Stimulated activated CD8-positive, alpha-beta memory T cell treated with anti-CD3 and anti-CD28 coated beads, Interleukin-4, amount 100 ng/mL, for 4 hours (primary cell): ENCODE measurements around the gene CHAC1.
"Not testable (repeated sequence)": the region's sequence is repeated elsewhere in the genome, so short reads cannot be mapped to it uniquely, and the experiment has no call there.

Experiments used
- DNase-seq, 2 donors: peaks; one replicate each; pipeline ENCODE4 v3.0.0-alpha.2; 2020; ENCODE audit warnings: low read depth in 2 of 2, low spot score in 1 of 2

CHAC1 gene

DNA sequence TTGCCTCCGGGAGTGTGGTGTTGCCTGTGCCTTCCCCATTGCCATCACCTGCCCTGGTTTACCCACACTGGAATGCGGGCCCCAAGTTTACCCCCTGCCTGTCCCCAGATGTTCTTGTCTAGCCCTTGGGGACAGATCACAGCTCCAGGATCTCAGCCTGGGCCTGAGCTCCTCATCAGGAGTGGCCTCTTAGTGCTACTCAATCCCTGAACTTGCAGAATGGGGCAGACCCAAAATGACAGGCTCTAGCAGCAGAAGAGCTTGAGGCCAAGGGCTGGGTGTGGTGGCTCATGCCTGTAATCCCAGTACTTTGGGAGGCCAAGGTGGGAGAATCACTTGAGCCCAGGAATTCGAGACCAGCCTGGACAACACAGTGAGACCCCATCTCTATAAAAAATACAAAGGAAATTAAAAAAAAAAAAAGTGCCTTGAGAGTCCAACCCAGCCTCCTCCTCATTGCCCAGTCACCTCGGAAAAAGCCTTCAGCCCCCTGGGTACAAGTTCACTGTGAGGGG, 3.8 kb downstream of the CHAC1 start:
- no peak for DNase-seq

DNA sequence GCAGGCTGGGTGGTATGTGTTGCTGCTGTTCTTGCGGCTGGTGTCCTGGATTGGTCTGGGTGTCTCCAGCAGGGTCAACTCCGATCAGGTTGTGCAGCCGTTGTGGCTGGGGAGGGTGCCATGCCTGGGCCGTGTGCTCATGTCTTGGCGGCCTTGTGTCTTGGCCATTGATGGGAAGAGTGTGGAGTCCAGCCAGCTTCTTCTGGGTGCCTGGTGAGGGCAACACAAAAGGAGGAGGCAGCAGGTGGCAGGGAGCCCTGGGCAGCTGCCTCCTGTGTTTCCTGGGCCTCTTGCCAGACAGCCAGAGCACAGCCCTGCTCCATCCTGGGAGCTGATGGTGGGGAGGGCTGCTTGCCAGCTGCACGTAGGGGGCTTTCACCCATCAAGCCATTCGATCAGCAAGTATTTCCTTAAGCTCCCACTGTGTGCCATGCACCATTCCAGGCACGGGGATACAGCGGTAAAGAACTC, 4.3 kb downstream of the CHAC1 start:
- no peak for DNase-seq

DNA sequence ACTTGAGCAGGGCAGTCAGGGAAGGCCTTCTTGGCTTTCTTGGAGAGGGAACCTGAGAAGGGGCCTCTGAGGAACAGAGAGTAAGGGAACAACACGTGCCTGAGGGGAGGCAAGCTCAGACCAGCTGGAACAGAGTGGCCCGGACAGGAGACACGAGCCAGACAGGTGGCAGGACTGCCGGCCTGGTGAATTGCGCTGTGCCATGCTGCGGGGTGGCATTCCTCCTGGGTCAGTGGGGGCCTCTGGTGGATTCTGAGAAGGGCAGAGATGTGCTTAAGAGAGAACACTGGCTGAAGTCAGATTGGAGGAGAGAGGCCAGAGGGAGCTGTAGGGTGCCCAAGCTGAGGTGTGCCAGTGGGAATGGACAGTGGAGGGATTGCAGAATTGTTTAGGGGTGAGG, 4.9 kb downstream of the CHAC1 start:
- DNase-seq = no peak

DNA sequence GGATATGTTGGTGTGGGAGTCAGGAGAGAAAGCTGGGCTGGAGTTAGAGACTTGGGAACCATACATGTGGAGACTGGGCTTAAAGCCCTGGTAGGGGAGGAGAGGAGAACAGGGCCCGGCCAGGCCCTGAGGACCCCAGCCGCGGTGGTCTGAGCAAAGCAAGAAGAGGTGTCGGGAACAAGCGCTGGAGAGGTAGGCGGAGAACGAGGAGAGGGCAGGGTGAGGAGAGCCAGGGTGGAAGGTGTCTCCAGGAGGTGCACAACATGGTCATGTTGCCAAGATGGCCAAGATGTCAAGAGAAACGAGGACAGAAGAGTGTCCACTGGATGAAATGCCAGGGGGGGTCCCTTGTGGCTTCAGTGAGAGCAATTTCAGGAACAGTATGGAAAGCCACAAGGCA, 5.5 kb downstream of the CHAC1 start:
- DNase-seq = no peak

DNA sequence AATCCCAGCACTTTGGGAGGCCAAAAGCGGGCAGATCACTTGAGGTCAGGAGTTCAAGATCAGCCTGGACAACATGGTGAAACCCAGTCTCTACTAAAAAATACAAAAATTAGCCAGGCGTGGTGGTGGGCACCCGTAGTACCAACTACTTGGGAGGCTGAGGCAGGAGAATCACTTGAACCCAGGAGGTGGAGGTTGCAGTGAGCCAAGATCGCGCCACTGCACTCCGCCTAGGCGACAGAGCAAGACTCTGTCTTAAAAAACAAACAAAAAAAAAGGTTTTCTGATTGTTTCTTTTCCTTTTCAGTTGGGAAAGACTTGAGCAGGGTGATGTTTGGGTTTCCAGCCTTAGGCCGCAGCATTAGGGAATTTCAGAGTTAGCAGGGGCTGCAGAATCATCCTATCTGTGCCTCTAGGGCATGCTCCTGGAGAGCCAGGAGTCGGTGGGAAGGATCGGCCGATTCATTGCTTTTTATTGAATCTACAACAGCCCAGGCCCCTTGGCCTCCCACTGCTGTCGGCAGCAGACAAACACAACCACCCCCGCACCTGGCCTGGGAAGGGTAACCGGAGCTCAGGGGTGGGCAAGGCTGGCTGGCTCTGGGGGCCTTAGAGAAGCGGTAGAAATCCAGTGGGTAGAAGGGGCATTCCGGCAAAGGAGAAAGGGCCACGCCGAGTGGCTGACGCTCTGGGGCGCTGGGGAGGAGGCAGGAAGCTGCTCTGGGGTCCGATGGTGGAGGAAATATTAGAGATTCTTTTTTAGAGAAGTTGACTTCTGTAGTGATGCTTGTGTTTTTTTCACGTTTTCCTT, 6.3 kb downstream of the CHAC1 start:
- no peak for DNase-seq

DNA sequence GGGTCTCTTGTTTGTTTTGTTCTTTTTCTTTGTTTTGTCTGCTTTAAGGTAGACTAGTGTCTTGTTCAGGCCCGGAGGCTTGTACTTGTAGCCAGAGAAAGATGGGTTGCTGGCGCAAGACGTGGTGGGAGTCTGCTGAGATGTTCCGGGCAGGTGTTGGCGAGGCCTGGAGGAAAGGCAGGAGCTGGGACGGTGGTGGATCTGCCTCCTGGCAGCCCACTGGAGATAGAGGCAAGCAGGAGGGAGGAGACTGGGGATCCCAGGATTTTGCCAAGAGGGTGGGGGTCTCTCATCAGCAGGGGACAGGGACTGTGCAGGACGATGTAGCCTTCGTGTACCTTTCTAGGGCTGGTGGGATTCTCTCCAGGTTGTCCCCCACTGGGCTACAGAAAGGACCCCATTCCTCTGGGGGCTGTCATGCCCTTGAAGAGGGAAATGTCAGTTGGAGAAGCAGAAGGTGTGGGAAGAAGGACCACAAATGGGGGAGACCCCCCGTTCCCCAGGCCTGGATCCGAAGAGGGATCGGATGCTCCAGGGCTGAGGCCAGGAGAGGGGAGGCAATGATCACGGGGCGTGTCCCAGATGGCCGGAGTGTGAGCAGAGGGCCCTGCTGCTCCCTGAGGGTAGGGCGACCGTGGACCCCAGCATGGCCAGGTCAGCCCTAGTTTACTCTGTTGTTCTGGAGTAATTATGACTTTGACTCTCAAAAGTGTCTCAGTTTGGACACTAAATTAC, 7.0 kb downstream of the CHAC1 start:
- no peak for DNase-seq

DNA sequence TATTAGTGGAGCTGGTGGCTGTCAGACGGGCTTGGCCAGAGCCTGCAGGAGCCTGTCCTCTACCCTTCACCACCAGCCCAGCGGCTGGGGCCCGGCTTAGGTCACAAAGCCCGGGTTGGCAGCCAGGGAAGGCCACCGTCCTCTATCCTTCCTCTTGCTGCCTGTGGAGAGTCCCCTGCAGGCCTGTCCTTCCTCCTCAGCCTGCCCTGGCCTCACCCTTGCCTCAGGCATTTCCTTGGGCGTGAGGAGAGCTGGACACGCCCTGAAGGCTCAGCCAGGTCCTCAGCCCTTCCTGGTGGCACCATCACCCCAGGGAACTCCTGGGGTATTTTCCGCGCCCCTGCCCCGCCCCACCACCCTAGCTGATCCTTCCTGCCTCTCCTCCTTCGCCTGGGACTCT, 7.7 kb downstream of the CHAC1 start:
- DNase-seq = no peak

DNA sequence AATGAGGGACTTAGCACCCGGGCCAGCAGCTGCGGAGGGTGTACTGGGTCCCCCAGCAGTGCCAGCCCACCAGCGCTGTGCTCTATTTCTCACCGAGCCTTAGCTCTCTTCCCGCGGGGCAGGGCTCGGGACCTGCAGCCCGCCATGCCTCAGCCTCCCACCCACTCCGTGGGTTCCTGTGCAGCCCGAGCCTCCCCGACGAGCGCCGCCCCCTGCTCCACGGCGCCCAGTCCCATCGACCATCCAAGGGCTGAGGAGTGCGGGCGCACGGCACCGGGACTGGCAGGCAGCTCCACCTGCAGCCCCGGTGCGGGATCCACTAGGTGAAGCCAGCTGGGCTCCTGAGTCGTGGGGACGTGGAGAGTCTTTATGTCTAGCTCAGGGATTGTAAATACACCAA, 8.5 kb downstream of the CHAC1 start:
- not testable (repeated sequence) for DNase-seq

DNA sequence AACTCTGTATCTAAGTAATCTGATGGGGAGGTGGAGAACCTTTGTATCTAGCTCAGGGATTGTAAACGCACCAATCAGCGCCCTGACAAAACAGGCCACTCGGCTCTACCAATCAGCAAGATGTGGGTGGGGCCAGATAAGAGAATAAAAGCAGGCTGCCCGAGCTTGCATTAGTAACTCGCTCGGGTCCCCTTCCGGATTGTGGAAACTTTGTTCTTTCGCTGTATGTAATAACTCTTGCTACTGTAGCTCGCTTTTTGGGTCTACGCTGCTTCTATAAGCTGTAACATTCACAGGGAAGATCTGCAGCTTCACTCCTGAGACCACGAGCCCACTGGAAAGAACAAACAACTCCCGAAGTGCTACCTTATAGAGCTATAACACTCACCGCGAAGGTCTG, 9.0 kb downstream of the CHAC1 start:
- not testable (repeated sequence) for DNase-seq

DNA sequence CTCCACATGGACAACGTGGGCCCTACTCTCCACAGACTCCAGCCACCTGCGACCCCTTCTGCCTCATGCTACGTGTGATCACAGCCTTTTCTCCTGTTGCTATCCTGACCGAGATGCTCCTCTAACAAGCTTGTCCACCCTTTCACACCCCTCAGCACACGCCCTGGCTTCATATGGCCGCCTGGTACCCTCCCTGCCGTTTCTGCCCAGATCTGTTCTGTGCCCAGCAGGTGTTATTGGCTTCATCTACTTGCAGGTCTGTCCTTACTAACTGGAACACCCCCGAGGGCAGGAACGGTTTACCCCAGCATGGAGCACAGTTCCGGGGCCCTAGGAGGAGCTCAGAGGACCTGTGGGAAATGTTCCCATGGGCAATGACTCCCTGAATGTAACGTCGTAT, 9.9 kb downstream of the CHAC1 start:
- no peak for DNase-seq

DNA sequence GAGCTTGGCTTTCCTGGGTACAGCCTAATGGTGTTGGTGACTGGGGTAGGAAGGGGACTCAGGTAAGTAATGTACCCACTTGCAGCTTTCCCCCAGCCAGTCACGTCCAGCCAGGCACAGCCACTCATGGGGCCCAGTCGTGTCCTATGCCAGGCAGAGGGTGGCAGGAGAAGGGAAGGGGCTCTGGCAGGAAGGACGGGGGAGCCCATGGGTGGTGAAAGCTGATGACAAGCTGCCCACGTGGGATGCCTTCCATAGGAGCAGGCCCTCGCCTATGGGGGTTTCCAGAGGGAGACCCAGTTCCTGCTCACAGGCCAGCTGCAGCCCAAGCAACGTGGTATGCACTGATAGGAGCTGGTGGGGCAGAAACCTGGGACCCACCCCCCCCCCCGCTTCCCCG, 10.7 kb downstream of the CHAC1 start:
- DNase-seq = no peak

DNA sequence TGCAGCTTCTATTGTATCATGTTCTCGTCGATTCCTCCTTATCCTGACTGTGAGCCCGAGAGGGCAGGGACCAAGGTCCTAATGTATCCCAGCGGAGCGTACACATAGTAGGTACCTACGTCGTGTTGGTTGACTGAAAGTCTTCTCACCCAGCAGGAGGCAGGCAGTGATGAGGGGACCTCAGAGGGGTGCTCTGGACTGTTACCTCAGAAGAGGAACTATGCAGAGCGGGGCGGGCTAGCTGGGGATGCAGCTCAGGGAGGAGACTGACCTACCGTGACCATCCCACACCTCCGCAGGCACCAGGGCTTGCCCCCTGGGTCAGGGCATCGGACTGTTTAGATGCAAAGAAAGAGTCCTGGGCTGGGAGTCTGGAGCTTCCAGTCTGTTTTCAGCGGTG, 11.4 kb downstream of the CHAC1 start:
- no peak for DNase-seq

DNA sequence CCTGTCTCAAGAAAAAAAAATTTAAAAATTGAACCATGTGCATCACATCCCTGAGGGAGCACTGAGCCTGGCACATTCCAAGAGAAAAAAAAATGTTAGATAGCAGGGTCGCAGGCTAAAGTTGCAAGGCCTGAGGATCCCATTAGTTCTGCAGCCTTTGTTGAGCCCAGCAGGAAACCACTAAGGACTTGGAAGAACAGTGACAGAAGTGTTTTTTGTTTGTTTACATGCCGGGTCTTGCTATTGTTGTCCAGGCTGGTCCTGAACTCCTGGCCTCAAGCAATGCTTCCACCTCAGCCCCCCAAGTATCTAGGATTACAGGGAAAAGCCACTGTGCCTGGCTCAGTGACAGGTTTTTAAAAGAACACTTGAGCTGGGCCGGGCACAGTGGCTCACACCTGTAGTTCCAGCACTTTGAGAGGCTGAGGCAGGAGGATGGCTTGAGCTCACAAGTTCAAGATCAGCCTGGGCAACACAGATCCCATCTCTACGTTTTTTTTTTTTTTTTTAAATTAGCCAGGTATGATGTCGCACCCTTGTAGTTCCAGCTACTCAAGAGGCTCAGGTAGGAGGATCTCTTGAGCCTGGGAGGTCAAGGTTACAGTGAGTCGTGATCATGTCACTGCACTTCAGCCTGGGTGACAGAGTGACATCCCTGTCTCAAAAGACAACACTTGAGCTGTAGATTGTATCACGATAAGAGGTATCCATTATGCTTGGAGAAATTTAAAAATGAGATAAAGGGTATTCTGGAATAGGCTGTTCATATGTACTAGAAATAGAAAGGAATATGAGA, 15.2 kb downstream of the CHAC1 start:
- no peak for DNase-seq

DNA sequence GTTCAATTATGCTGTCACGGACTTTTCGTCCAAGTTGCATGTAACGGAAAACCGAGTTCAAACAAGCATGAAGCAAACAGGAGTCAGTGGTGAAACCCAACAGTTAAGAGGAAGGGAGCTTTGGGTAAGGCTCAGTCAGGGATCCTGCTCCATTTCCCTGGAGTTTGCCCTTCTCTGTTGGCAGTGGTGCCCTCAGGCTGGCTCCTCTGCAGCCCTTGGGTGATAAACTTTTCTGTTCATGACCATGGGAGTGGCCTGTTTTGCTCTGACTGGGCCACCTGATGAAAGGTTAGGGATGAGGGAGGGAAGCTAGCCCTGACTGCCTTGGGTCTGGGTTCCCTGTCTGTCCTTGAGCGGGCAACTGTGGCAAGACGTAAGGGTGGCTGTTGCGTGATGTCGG, 16.1 kb downstream of the CHAC1 start:
- no peak for DNase-seq

DNA sequence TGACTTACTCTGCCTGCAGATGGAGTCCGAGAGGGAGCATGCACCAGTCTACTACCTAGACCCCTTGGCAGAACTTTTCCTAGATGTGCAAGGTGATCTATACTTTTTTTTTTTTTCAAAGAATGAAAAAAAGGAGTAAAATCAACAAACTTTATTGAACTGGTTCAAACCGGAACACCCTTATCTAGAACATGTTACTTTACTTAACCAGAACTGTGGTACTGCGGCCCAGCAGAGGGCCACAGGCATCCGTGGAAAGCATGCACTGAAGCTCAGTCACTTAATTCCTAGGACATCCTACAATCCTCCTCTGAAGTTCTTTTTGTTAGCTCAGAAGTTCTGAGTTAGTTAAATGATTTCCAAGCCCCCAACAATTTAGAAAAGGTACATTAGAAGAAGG, 21.6 kb downstream of the CHAC1 start:
- DNase-seq = no peak

DNA sequence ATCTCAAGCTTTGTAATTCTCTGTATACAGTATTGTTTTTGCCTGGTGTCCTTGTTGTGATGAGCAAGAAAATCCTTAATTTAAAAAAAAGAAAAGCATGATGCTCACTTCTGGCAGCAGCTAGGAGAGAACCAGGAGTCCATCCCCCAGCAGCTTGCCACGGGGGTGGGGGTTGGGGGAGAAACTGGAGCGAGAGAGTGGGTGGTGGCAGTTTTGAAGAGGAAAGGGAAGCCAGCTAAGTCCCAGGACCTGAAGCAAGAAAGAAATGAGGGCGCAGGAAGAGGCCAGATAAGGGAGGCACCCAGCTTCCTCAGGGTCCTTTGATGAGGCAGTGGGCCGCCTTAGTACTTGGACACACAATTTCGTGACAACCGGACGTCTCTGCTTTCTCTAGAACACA, 23.5 kb downstream of the CHAC1 start:
- DNase-seq = no peak

DNA sequence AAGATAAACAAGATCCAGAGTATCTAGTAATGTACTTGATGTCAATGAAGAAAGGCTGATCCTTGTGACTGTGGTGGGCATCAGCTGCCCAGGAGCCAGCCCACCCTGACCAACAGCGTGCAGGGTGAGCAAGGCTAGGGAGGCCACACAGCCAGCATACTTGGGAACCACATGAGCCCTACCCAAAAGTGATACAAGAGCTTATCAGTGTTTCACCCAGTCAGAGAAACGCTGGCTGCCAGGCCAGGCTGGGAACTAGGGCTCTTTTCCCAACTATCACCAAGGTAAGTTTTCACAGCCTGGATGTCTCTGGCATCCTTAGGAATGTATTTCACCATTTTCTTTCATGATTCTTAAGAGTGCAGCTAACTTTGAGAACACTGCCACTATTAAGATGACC, 24.9 kb downstream of the CHAC1 start:
- DNase-seq = no peak

DNA sequence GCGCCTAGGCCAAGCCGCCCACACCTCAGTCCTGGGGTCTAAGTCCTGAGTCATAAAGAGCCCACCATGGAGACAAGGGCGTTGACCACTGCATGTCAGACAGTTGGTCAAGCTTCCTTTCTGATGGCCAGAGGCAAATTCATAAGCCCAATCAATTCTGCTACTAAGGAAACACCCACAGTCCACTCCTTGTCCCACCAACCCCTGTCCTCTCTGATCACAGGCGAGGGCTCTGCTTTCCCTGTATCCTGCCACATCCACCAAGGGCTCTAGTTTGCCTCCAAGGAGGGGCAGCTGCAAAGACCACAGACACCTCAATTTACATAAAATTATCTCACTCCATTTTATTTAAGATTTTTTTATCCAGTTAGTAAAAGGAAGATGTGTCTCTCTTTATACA, 25.3 kb downstream of the CHAC1 start:
- no peak for DNase-seq

DNA sequence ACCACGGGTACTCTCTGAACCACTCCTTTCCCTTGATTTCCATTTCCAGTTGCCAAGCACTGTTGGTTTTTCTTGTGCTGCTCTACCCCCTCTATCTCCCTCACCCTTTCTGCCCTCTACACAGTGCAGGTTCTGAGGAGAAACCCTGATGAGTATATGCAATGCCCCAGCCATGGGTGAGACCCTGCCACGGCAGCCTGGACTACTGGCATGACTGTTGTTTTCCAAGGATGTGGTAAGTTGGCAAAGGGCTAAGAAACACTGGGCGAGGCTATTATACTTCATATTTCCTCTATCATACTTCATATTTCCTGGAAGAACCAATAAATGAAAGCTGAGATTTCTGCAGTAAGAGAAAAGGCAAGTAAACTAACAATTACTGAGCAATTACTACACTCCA, 27.9 kb downstream of the CHAC1 start:
- DNase-seq = no peak

DNA sequence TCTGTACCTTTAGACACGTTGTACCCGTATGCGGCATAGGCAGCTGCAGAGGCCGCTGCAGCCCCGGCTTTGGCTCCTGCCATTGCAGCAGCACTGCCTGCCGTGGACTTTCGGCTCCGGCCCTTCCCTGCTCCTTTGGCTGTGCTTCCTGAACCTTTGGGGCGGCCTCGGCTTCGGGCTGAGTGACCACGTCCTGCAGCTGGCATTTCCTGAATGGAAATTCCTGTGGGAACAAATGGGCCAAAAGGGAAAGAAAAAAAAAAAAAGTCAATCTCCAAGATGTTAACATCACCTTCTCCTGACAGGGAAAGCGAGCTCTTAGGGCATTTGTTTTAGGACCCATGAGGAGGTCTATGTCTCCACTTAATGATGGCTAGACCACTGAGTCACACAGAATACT, 29.6 kb downstream of the CHAC1 start:
- no peak for DNase-seq

DNA sequence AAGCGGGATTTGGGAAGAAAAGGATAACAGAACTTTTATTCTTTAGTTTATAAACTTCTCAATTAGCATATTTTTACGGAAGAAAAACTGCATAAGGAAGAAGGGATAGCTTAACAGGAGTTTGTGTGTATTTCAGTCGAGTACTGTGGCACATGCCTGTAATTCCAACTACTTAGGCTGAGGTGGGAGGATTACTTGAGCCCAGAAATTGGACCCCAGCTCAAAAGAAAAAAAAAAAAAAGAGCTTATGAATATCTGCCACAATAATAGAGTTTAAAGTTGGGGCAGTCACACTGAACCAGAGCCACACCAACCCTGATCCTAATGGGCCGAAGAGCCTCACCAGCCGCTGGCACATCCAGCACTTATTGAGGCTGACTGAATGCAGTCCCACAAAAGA, 31.1 kb downstream of the CHAC1 start:
- no peak for DNase-seq

DNA sequence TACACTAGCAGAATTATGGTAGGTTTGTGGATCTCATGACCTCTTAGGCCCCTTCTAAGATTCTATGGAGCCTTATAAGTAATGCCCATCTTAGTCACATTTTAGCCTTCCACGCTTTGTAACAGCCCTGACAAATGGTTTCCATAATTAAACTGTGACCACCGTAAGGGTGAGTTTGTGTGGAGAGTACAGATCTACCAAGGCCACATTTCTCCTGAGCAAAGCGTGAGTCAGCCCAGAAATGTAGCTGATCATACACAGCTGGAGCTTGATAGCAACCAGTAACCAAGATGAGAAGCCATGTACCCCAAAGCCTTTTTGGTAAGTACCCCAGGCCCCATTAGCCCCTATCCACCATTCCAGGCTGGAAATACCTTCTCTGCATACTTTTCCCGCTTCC, 31.7 kb downstream of the CHAC1 start:
- DNase-seq = no peak
